Esophagus squamous epithelium (tissue), 5 donors: ENCODE measurements around the gene IKZF2. TPM values are rescaled to one million over a fixed set of nuclear protein-coding genes. Genes with fewer than 3 reads are reported as not detected.

ENCODE experiments used
- DNase-seq: peaks from one replicate; lab custom pipeline; 2025; lab: John Stamatoyannopoulos, UW
- H3K27ac ChIP-seq, 4 donors: fragments of 200-600 bp; sonication (generic); one replicate each; pipeline ENCODE4 v1.5.1; 2016 to 2019; ENCODE audit warnings: mild to moderate bottlenecking in 1 of 4
- H3K27me3 ChIP-seq, 4 donors: fragments of 200-600 bp; sonication (generic); 1 replicate in 3 of 4; 2 replicates in 1 of 4; pipeline versions ENCODE4 v1.5.1 to v1.6.0; 2017 to 2021; ENCODE audit warnings: antibody characterized with exemption in 1 of 4
- H3K36me3 ChIP-seq, 3 donors: fragments of 200-600 bp; sonication (generic); one replicate each; pipeline ENCODE4 v1.5.1; 2016 to 2019
- H3K4me1 ChIP-seq, 3 donors: fragments of 200-600 bp; sonication (generic); one replicate each; pipeline ENCODE4 v1.5.1; 2017 to 2019
- H3K4me3 ChIP-seq, 4 donors: fragments of 200-600 bp; sonication (generic); 1 replicate in 3 of 4; 2 replicates in 1 of 4; pipeline ENCODE4 v1.5.1; 2016 to 2019; ENCODE audit warnings: mild to moderate bottlenecking in 2 of 4, moderate library complexity in 1 of 4
- H3K9me3 ChIP-seq, 3 donors: fragments of 200-600 bp; sonication (generic); one replicate each; pipeline ENCODE4 v1.5.1; 2016 to 2019
- POLR2A ChIP-seq, 4 donors: fragments of 450-650 bp; IDR thresholded peaks; one replicate each; pipeline ENCODE4 v1.6.1; 2017; ENCODE audit warnings: antibody characterized with exemption in 4 of 4, mild to moderate bottlenecking in 4 of 4, moderate library complexity in 3 of 4
- WGBS, 2 donors: methylation state at CpG; one replicate each; pipeline ENCODE4 v1.1.5; 2018; 5-methylcytosine and 5-hydroxymethylcytosine counted together
- intact Hi-C: fragments of 100-400 bp; cut with DNase I; formaldehyde crosslinking; loops from one replicate; pipeline ENCODE4 v1.15.0; 2022
- total RNA-seq, 4 donors: library from RNA; depleted of rRNA; stranded (reverse); fragments of >200 nt; gene quantifications; one replicate each; pipeline ENCODE4 v1.1.0, GENCODE V29; 2016
- TF ChIP-seq, protein P1 (sequence below), 6 experiments: fragments of 450-650 bp in 4 of 6; fragments of 200-600 bp in 2 of 6; sonication (generic) in 2 of 6; IDR thresholded peaks; one replicate each; pipeline ENCODE4 v1.5.1; 2016 to 2019; ENCODE audit warnings: antibody characterized with exemption in 6 of 6, mild to moderate bottlenecking in 4 of 6, moderate library complexity in 4 of 6
- donor health status: DM: yes; HTN: yes; CAD: no.

Gene IKZF2
- total RNA-seq, 4 donors from 2014 or later = 44.1 to 96.1 (median 78.6) TPM

DNA sequence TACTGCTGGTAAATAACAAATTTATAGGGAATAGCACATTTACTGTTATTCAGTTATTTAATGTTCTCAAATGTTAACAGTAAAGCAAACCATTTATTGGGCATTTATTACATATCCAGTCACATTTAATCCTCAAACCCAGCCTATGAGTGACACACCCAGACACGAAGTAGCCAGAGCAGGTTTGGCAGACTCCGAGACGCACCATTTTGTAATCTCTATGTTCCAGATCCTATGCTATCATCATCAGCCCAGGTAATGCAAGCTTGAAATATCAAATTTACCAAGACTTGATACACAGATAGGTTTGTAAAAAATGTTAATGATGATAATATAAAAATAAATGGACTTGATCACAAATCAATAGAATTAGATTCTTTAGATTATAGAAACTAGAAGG is 131.1 kb downstream of the IKZF2 start:
- Histone ChIP-seq H3K4me1 (no peaks in the 10 kb centered on the region), H3K27me3 (no peaks in the 10 kb centered on the region), H3K27ac (no peak overlapping the region), H3K4me3 (no peak overlapping the region), H3K36me3 (peaks cover 0 to 56% (median 0%) of the 10 kb centered on the region in 3 donors), H3K9me3 (no peaks in the 10 kb centered on the region)
- TF ChIP-seq, protein P1, sequence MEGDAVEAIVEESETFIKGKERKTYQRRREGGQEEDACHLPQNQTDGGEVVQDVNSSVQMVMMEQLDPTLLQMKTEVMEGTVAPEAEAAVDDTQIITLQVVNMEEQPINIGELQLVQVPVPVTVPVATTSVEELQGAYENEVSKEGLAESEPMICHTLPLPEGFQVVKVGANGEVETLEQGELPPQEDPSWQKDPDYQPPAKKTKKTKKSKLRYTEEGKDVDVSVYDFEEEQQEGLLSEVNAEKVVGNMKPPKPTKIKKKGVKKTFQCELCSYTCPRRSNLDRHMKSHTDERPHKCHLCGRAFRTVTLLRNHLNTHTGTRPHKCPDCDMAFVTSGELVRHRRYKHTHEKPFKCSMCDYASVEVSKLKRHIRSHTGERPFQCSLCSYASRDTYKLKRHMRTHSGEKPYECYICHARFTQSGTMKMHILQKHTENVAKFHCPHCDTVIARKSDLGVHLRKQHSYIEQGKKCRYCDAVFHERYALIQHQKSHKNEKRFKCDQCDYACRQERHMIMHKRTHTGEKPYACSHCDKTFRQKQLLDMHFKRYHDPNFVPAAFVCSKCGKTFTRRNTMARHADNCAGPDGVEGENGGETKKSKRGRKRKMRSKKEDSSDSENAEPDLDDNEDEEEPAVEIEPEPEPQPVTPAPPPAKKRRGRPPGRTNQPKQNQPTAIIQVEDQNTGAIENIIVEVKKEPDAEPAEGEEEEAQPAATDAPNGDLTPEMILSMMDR (IDR thresholded peaks at IDR 0.05) = no peak
- TF ChIP-seq POLR2A (IDR thresholded peaks at IDR 0.05) = no peak
- intact Hi-C loops = no loop called here
- DNase-seq = no peak
- 80 to 81% methylated on average over 3 of the region's 3 CpGs for WGBS, 2 donors

DNA sequence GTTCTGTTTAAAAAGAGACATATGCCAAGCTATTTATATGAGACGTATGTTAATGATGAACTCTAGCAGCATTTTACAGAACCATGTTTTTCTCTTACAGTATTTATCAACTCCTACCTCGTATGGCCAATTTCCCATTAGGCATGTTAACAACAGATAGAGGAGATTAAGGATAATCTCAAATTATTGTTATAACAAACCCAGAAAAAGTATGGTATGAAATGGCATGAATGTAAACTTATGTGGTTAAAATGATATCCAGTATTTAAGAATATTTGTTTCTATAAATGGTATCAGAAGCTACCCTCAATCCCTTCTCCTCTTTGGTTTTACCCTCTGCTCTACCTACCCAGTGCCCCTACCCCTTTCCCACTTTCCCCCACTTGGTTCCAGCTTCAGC is 132.0 kb downstream of the IKZF2 start:
- Histone ChIP-seq H3K4me3 (no peak overlapping the region), H3K9me3 (no peaks in the 10 kb centered on the region), H3K36me3 (peaks cover 0 to 59% (median 0%) of the 10 kb centered on the region in 3 donors), H3K4me1 (peaks cover 0 to 5% (median 0%) of the 10 kb centered on the region in 3 donors), H3K27me3 (no peaks in the 10 kb centered on the region), H3K27ac (no peak overlapping the region)
- WGBS, 2 donors = 70 to 80% methylated on average over 2 of the region's 2 CpGs
- no peak for DNase-seq
- TF ChIP-seq, protein P1 (IDR thresholded peaks at IDR 0.05) = no peak
- TF ChIP-seq POLR2A (IDR thresholded peaks at IDR 0.05) = no peak
- intact Hi-C loops = no loop called here

DNA sequence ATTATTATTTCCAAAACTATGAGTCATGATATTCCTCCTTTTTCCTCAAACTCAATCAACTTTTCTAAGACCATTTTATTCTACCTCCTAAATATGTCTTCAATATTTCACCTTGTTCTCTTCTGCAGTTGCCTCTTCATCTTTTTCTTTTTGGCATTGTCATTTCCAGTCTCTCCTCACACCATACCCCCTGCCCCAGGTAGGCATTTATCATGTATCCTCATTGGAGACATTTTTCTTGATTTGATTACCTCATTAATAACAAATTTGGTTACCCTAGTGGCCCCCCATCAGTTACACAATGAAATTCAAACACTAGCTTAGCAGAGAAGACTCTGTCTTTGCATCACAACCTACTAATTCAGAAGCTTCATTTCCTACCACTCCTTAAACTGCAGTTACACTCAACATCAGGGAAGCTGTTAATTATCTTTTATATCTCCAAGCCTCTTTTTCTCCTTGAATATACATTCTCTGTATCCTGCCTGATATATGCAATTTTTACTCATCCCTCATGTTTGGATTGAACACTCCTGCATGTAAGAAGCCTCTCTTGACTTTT is 133.0 kb downstream of the IKZF2 start:
- intact Hi-C loops = no loop called here
- Histone ChIP-seq H3K27me3 (no peaks in the 10 kb centered on the region), H3K36me3 (peaks cover 0 to 66% (median 0%) of the 10 kb centered on the region in 3 donors), H3K4me3 (no peak overlapping the region), H3K27ac (no peak overlapping the region), H3K4me1 (peaks cover 0 to 5% (median 0%) of the 10 kb centered on the region in 3 donors), H3K9me3 (no peaks in the 10 kb centered on the region)
- DNase-seq = no peak
- TF ChIP-seq, protein P1 (IDR thresholded peaks at IDR 0.05) = no peak
- no peak for TF ChIP-seq POLR2A (IDR thresholded peaks at IDR 0.05)

DNA sequence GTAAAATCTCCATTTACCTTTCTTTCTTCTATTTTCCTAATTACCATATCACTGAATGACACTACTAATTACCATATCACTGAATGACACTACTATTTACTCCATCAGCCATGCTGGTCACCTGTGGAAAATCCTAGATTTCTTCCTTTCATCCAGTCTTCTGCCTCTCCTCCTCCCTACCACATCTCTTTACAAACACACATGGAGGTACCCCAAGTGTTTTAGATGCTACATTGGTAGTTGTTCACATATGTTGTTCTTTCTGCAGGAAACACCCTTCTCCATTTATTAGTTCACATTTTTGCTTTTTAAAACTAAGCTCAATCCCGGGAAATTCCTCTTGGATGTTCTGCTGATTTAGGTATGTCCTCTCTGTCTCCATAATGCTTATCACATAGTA is 134.0 kb downstream of the IKZF2 start:
- H3K27ac ChIP-seq = no peak overlapping the region
- no peak overlapping the region for H3K4me3 ChIP-seq
- H3K27me3 ChIP-seq = no peaks in the 10 kb centered on the region
- TF ChIP-seq, protein P1 (IDR thresholded peaks at IDR 0.05) = no peak
- no peak for TF ChIP-seq POLR2A (IDR thresholded peaks at IDR 0.05)
- no peak for DNase-seq
- H3K4me1 ChIP-seq = peaks cover 0 to 5% (median 0%) of the 10 kb centered on the region in 3 donors
- H3K36me3 ChIP-seq = peaks cover 0 to 76% (median 0%) of the 10 kb centered on the region in 3 donors
- H3K9me3 ChIP-seq = no peaks in the 10 kb centered on the region
- WGBS, 2 donors = 84 to 94% methylated on average over 1 of the region's 1 CpG
- intact Hi-C loops = no loop called here

DNA sequence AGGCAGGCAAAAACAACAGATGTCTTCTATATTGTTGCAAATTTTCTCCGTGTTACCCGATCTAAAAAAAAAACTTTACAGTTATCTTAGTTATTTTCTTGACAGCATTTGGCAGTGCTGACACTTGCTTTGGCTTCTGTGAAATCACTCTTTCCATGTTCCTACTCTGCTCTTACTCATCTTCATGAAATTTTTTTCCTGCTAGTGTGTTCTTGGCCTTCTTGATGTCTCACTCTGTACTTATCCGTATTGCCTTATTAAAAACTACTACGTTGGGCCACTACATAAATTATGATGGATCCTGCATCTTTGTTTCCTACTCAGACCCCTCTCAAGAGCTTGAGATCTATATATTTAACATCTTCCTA is 134.4 kb downstream of the IKZF2 start:
- no peaks in the 10 kb centered on the region for H3K9me3 ChIP-seq
- WGBS, 2 donors = 81 to 88% methylated on average over 4 of the region's 4 CpGs
- H3K36me3 ChIP-seq = peaks cover 0 to 76% (median 0%) of the 10 kb centered on the region in 3 donors
- TF ChIP-seq, protein P1 (IDR thresholded peaks at IDR 0.05) = no peak
- no peak for TF ChIP-seq POLR2A (IDR thresholded peaks at IDR 0.05)
- no peaks in the 10 kb centered on the region for H3K27me3 ChIP-seq
- DNase-seq = no peak
- intact Hi-C loops = no loop called here
- H3K27ac ChIP-seq = no peak overlapping the region
- H3K4me1 ChIP-seq = peaks cover 0 to 5% (median 0%) of the 10 kb centered on the region in 3 donors
- no peak overlapping the region for H3K4me3 ChIP-seq
